CD14-positive monocyte (primary cell): ENCODE data around the gene CACYBP. TPM values are rescaled to one million over a fixed set of nuclear protein-coding genes. Genes with fewer than 3 reads are reported as not detected.

ENCODE experiments used
- DNase-seq, 3 donors: peaks; one replicate each; pipeline ENCODE4 v3.0.0-alpha.2; 2011 to 2022
- H2AFZ ChIP-seq: 2 replicates; pipeline ENCODE4 v1.6.0; 2012; ENCODE audit warnings: mild to moderate bottlenecking, low read depth, low read length, inconsistent platforms; ENCODE audit not compliant: insufficient read depth, poor library complexity, severe bottlenecking
- H3K27ac ChIP-seq, 2 donors: 1 replicate in 1 of 2; 2 replicates in 1 of 2; pipeline ENCODE4 v1.5.1; 2012 to 2013; ENCODE audit warnings: low read length in 2 of 2, control low read depth in 1 of 2, inconsistent platforms in 1 of 2, low read depth in 1 of 2, mild to moderate bottlenecking in 1 of 2
- H3K27me3 ChIP-seq, 2 donors: one replicate each; pipeline versions ENCODE4 v1.6.0 to v1.6.1; 2011 to 2013; ENCODE audit warnings: low read length in 2 of 2; ENCODE audit not compliant: control insufficient read depth in 2 of 2, insufficient read depth in 2 of 2
- H3K36me3 ChIP-seq, 2 donors: replicated peaks in 1 of 2; 1 replicate in 1 of 2; 2 replicates in 1 of 2; pipeline versions ENCODE4 v1.5.1 to v1.6.1; 2012 to 2013; ENCODE audit warnings: low read length in 2 of 2, control low read depth in 1 of 2, inconsistent platforms in 1 of 2, mild to moderate bottlenecking in 1 of 2; ENCODE audit not compliant: insufficient read depth in 2 of 2, control insufficient read depth in 1 of 2
- H3K4me1 ChIP-seq, 2 donors: 1 replicate in 1 of 2; 2 replicates in 1 of 2; pipeline versions ENCODE4 v1.5.1 to v1.6.1; 2012 to 2013; ENCODE audit warnings: low read length in 2 of 2, control low read depth in 1 of 2, inconsistent platforms in 1 of 2, mild to moderate bottlenecking in 1 of 2, moderate library complexity in 1 of 2; ENCODE audit not compliant: insufficient read depth in 2 of 2, control insufficient read depth in 1 of 2
- H3K4me2 ChIP-seq: replicated peaks from 2 replicates; pipeline ENCODE3; 2012; ENCODE audit warnings: low read length, moderate library complexity, mild to moderate bottlenecking; ENCODE audit not compliant: poor library complexity, severe bottlenecking; ENCODE audit errors: extremely low read depth
- H3K4me3 ChIP-seq, 3 experiments: fragments of 200-600 bp in 1 of 3; sonication (generic) in 1 of 3; replicated peaks in 1 of 3; 1 replicate in 2 of 3; 2 replicates in 1 of 3; pipeline ENCODE4 v1.5.1; 2011 to 2013; ENCODE audit warnings: low read length in 3 of 3, mild to moderate bottlenecking in 3 of 3, control low read depth in 2 of 3, low read depth in 2 of 3, inconsistent platforms in 1 of 3, moderate library complexity in 1 of 3
- H3K79me2 ChIP-seq: 2 replicates; pipeline ENCODE4 v1.6.0; 2012; ENCODE audit warnings: mild to moderate bottlenecking, control low read depth, inconsistent platforms, low read length, moderate library complexity; ENCODE audit not compliant: insufficient read depth
- H3K9ac ChIP-seq: 2 replicates; pipeline ENCODE4 v1.6.0; 2017; ENCODE audit warnings: low read length, mild to moderate bottlenecking; ENCODE audit not compliant: insufficient read depth, poor library complexity, severe bottlenecking
- H3K9me3 ChIP-seq, 2 donors: replicated peaks in 1 of 2; 1 replicate in 1 of 2; 2 replicates in 1 of 2; pipeline versions ENCODE4 v1.5.1 to v1.6.1; 2012 to 2013; ENCODE audit warnings: low read length in 2 of 2, control low read depth in 1 of 2; ENCODE audit not compliant: control insufficient read depth in 1 of 2, insufficient read depth in 1 of 2
- H4K20me1 ChIP-seq: 2 replicates; pipeline ENCODE4 v1.6.0; 2012; ENCODE audit warnings: mild to moderate bottlenecking, low read length, control low read depth, moderate library complexity; ENCODE audit not compliant: insufficient read depth
- H3K27ac Mint-ChIP-seq, 7 donors: one replicate each; pipeline ENCODE4 v1.8.0; 2020; ENCODE audit warnings: mild to moderate bottlenecking in 7 of 7, mixed read lengths in 7 of 7, moderate library complexity in 6 of 7, inconsistent platforms in 2 of 7
- H3K27me3 Mint-ChIP-seq, 3 donors: one replicate each; pipeline ENCODE4 v1.8.0; 2021 to 2022; ENCODE audit warnings: low read depth in 3 of 3, mild to moderate bottlenecking in 3 of 3, mixed read lengths in 3 of 3, moderate library complexity in 3 of 3, inconsistent platforms in 1 of 3
- H3K36me3 Mint-ChIP-seq, 2 donors: one replicate each; pipeline ENCODE4 v1.8.0; 2020; ENCODE audit warnings: mixed read lengths in 2 of 2, inconsistent platforms in 1 of 2, mild to moderate bottlenecking in 1 of 2
- H3K4me1 Mint-ChIP-seq: one replicate; pipeline ENCODE4 v1.8.0; 2020; ENCODE audit warnings: mild to moderate bottlenecking, mixed read lengths
- H3K4me3 Mint-ChIP-seq, 2 donors: one replicate each; pipeline ENCODE4 v1.8.0; 2020; ENCODE audit warnings: mild to moderate bottlenecking in 2 of 2, mixed read lengths in 2 of 2, moderate library complexity in 1 of 2
- H3K9me3 Mint-ChIP-seq, 7 donors: one replicate each; pipeline ENCODE4 v1.8.0; 2020 to 2022; ENCODE audit warnings: mixed read lengths in 7 of 7, mild to moderate bottlenecking in 6 of 7, moderate library complexity in 6 of 7, inconsistent platforms in 2 of 7
- CTCF ChIP-seq: fragments of 200-600 bp; IDR thresholded peaks from one replicate; pipeline ENCODE4 v1.8.0; 2022; ENCODE audit warnings: antibody characterized with exemption, mild to moderate bottlenecking
- WGBS: methylation state at CpG from one replicate; pipeline ENCODE4 v1.1.5; 2013; ENCODE audit warnings: missing lambda C conversion rate; ENCODE audit not compliant: insufficient coverage; 5-methylcytosine and 5-hydroxymethylcytosine counted together
- intact Hi-C, 2 donors: fragments of 100-400 bp; cut with micrococcal nuclease; formaldehyde crosslinking; loops; one replicate each; pipeline versions ENCODE4 v1.15.0 to v1.15.1; 2023
- polyA plus RNA-seq, 3 donors: library from polyadenylated mRNA; depleted of rRNA in 1 of 3; unstranded in 2 of 3; stranded (reverse) in 1 of 3; fragments of 300-500 nt in 2 of 3; fragments of >200 nt in 1 of 3; fragmentation: Illumina TruSeq in 2 of 3; gene quantifications; 1 replicate in 2 of 3; 2 replicates in 1 of 3; pipeline ENCODE4 v1.2.3, GENCODE V29; 2012 to 2021

Gene CACYBP
- polyA plus RNA-seq, 3 donors = 15.0 to 86.9 (median 74.8) TPM

GRCh38 chr1:174967845-174968705 is 31.7 kb upstream of the CACYBP start:
- peak overlapping the region in 2 of 3 experiments; percentile 22 to 76 for H3K4me3 ChIP-seq
- peak overlapping the region; percentile 47 to 89 for H3K27ac ChIP-seq
- TF ChIP-seq CTCF = no peak
- no peaks in the 10 kb centered on the region for H4K20me1 ChIP-seq
- peak in 2 of 3 donors; percentile 14 to 42 for DNase-seq
- peak overlapping the region; percentile 80 for H3K4me2 ChIP-seq
- Mint-ChIP-seq H3K4me3 (peak overlapping the region; percentile 20 to 71), H3K36me3 (peaks cover 20 to 23% of the 10 kb centered on the region in 2 donors), H3K27ac (peak overlapping the region; percentile 64 to 93 (median 79)), H3K4me1 (peaks cover 75% of the 10 kb centered on the region), H3K9me3 (no peaks in the 10 kb centered on the region), H3K27me3 (no peaks in the 10 kb centered on the region)
- peak overlapping the region; percentile 22 for H3K9ac ChIP-seq
- intact Hi-C loops = no loop called here
- H3K79me2 ChIP-seq = peaks cover 6% of the 10 kb centered on the region
- peaks cover 3 to 11% of the 10 kb centered on the region in 2 donors for H3K36me3 ChIP-seq
- no CpG with 5 or more reads among the region's 4 CpGs for WGBS
- H3K4me1 ChIP-seq = peaks cover 70 to 92% of the 10 kb centered on the region in 2 donors
- H3K27me3 ChIP-seq = no peaks in the 10 kb centered on the region
- H2AFZ ChIP-seq = peak overlapping the region; percentile 31
- H3K9me3 ChIP-seq = no peaks in the 10 kb centered on the region

- peaks cover 22 to 30% of the 10 kb centered on the region in 2 donors for H3K36me3 Mint-ChIP-seq
- peak overlapping the region; percentile 56 to 93 (median 78) for H3K27ac Mint-ChIP-seq
- no peak for TF ChIP-seq CTCF
- H3K27me3 Mint-ChIP-seq = no peaks in the 10 kb centered on the region
- peak overlapping the region; percentile 32 to 71 for H3K4me3 Mint-ChIP-seq
- Histone ChIP-seq H3K9ac (peak overlapping the region; percentile 22), H3K4me3 (peak overlapping the region in 2 of 3 experiments; percentile 22 to 76), H3K4me1 (peaks cover 63 to 85% of the 10 kb centered on the region in 2 donors), H4K20me1 (no peaks in the 10 kb centered on the region), H3K36me3 (peaks cover 3 to 17% of the 10 kb centered on the region in 2 donors), H3K27me3 (no peaks in the 10 kb centered on the region), H2AFZ (peak overlapping the region; percentile 21), H3K4me2 (peak overlapping the region; percentile 80), H3K27ac (peak overlapping the region in 1 of 2 donors; percentile 89), H3K79me2 (peaks cover 6% of the 10 kb centered on the region), H3K9me3 (no peaks in the 10 kb centered on the region)
- 17% methylated on average over 5 of the region's 5 CpGs for WGBS
- peak in 2 of 3 donors; percentile 16 to 18 for DNase-seq
- H3K9me3 Mint-ChIP-seq = no peaks in the 10 kb centered on the region
- H3K4me1 Mint-ChIP-seq = peaks cover 68% of the 10 kb centered on the region
- intact Hi-C loops = no loop called here
Measured at GRCh38 chr1:174968750-174969244, 30.9 kb upstream of the CACYBP start.
